Effector memory CD8-positive, alpha-beta T cell (primary cell): ENCODE measurements around the gene GLIS1.
A peak's percentile ranks its signal among the peaks of the same experiment; 100 is the strongest.
"Not testable (repeated sequence)": the region's sequence is repeated elsewhere in the genome, so short reads cannot be mapped to it uniquely, and the experiment has no call there.

Experiments
- ATAC-seq: fragments of 150-1000 bp; cut with Tn5 transposase; replicated peaks from 2 replicates; pipeline ENCODE4 v1.10.0; 2021; ENCODE audit warnings: mild to moderate bottlenecking, moderate library complexity
- DNase-seq, 3 experiments: peaks; one replicate each; pipeline ENCODE4 v3.0.0; 2021
- H3K27ac Mint-ChIP-seq, 2 donors: one replicate each; pipeline ENCODE4 v1.8.0; 2022; ENCODE audit warnings: mild to moderate bottlenecking in 2 of 2, mixed read lengths in 2 of 2, moderate library complexity in 2 of 2
- H3K27me3 Mint-ChIP-seq, 2 donors: one replicate each; pipeline ENCODE4 v1.8.0; 2022; ENCODE audit warnings: mixed read lengths in 2 of 2
- H3K36me3 Mint-ChIP-seq: one replicate; pipeline ENCODE4 v1.8.0; 2022; ENCODE audit warnings: mild to moderate bottlenecking, moderate library complexity, mixed read lengths; ENCODE audit not compliant: insufficient read depth
- H3K4me1 Mint-ChIP-seq, 2 donors: one replicate each; pipeline ENCODE4 v1.8.0; 2022; ENCODE audit warnings: low read depth in 2 of 2, mixed read lengths in 2 of 2
- H3K4me3 Mint-ChIP-seq, 2 donors: one replicate each; pipeline ENCODE4 v1.8.0; 2022; ENCODE audit warnings: mild to moderate bottlenecking in 2 of 2, mixed read lengths in 2 of 2, moderate library complexity in 2 of 2
- H3K9me3 Mint-ChIP-seq, 2 donors: one replicate each; pipeline ENCODE4 v1.8.0; 2022; ENCODE audit warnings: mixed read lengths in 2 of 2

Gene GLIS1

DNA sequence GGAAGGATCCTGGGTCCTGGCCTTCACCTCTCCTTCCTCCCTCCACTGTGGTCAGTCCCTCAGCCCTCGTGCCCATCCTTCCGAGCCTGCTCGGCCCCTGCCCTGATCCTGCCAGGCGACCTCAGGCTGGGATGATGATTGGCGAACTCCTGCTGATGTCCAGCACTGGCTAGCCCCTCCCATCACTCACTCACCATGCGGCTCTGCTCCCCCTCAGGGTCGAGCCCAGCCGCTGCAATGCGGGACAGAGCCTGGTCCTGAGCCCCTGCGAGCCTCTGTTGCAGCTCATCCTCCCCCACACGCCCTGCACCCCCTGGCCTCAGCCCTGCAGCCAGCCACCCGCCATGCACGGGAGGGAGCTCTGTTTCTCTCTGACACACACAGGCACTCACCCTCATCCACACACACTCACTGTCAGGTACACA lies 179.6 kb downstream of the GLIS1 start:
- DNase-seq, result no peak
- ATAC-seq, result no peak
- H3K4me3 Mint-ChIP-seq, result no peak overlapping the region
- peaks cover 13 to 15% of the 10 kb centered on the region in 2 donors for H3K4me1 Mint-ChIP-seq
- peaks cover 0 to 23% of the 10 kb centered on the region in 2 donors for H3K27me3 Mint-ChIP-seq
- no peaks in the 10 kb centered on the region for H3K9me3 Mint-ChIP-seq
- H3K36me3 Mint-ChIP-seq, result no peaks in the 10 kb centered on the region
- H3K27ac Mint-ChIP-seq, result no peak overlapping the region

DNA sequence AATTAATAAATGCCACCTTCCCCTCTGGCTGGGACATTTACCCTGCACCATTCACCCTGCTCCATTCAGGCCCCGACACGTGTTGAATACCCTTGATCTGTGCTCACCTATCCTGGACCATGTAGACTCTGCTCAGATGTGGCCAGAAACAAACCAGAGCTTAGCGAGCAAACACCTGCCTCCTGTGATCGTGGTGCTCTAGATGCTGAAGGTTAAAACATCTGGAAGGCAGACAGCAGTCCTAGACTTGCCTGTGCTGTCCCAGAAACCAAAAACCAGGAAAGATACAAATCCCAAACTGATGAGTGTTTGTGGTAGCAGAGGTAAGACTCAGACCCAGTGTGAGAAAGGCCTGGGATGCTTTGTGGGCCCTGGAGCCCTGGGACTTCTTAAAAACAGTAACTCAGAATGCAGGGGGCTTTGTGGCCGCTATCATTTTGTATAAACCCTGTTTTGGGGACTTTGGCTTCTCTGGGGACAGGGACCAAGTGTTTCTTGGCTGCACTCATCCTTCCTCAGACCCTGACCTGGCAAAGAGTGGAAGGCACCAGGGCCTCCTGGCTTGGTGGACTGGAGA lies 180.1 kb downstream of the GLIS1 start:
- DNase-seq (no peak), ATAC-seq (no peak)
- H3K36me3 Mint-ChIP-seq, result no peaks in the 10 kb centered on the region
- H3K27ac Mint-ChIP-seq, result no peak overlapping the region
- H3K9me3 Mint-ChIP-seq, result no peaks in the 10 kb centered on the region
- H3K4me1 Mint-ChIP-seq, result peaks cover 16 to 18% of the 10 kb centered on the region in 2 donors
- no peak overlapping the region for H3K4me3 Mint-ChIP-seq
- H3K27me3 Mint-ChIP-seq, result peaks cover 0 to 22% of the 10 kb centered on the region in 2 donors

DNA sequence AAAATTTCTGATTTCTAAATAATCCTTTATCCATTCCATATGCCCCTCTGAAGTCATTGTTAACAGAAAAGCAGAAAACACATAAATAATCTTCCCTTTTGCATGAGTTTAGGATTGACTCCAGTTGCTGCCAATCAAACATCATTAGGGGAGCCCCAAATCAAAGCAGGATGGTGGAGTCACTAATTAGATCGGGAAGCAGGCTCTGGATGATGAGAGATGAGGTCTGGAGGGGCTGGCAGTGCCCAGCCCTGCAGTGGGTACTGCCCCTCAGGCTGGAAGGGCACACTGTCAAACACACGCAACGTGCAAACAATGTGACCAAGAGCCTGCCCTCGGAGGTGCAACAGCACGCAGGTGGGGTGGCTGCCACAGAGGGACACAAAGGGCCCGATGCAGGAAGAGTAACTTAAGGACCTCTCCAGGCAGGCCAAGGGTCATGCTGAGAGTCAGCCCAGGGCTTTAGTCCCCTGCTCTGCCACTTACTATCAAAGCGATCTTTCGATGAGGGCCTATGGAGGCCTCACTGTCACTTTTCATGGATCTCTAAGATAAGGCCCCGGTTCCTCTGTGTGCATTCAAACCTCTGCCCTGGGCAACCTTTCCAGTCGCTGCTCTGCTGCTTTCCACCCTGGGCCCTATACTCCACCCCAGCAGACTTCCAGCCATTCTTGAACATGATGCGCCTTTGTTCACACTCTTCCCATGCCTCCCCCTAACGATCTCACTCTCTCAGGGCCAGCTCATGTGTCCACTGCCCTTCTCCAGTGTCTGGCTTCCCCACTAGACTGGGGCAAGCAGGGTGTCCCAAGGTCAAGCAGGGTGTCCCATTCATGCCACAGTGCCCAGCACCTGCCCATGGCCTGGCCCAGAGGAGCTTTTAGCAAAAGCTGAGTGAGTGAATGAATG lies 180.9 kb downstream of the GLIS1 start:
- Mint-ChIP-seq H3K9me3 (no peaks in the 10 kb centered on the region), H3K4me1 (peaks cover 20 to 21% of the 10 kb centered on the region in 2 donors), H3K36me3 (peaks cover 3% of the 10 kb centered on the region), H3K27ac (no peak overlapping the region), H3K4me3 (no peak overlapping the region), H3K27me3 (peaks cover 0 to 21% of the 10 kb centered on the region in 2 donors)
- ATAC-seq, result no peak
- DNase-seq, result no peak

DNA sequence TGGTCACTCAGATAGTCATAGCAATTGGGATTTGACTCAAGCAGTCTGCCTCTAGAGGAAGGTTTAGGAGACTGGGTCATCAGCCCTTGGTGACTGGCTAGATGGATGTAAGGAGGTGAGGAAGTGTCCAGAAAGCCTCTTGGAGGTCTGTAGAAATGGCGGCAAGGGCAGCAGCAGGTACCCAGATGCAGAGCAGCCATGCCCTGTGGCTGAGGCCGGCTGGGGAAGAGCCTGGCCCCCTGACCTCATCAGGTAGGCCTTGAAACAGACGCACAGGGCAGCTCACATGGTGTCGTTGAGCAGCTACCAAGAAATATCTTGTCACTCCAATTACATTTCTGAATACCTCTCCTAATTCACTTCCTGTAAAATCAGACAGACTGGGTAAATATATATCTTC lies 181.6 kb downstream of the GLIS1 start:
- Mint-ChIP-seq H3K27ac (no peak overlapping the region), H3K36me3 (peaks cover 3% of the 10 kb centered on the region), H3K4me1 (peaks cover 15% of the 10 kb centered on the region in 2 donors), H3K4me3 (no peak overlapping the region), H3K27me3 (peaks cover 0 to 15% of the 10 kb centered on the region in 2 donors), H3K9me3 (no peaks in the 10 kb centered on the region)
- DNase-seq (no peak), ATAC-seq (no peak)

DNA sequence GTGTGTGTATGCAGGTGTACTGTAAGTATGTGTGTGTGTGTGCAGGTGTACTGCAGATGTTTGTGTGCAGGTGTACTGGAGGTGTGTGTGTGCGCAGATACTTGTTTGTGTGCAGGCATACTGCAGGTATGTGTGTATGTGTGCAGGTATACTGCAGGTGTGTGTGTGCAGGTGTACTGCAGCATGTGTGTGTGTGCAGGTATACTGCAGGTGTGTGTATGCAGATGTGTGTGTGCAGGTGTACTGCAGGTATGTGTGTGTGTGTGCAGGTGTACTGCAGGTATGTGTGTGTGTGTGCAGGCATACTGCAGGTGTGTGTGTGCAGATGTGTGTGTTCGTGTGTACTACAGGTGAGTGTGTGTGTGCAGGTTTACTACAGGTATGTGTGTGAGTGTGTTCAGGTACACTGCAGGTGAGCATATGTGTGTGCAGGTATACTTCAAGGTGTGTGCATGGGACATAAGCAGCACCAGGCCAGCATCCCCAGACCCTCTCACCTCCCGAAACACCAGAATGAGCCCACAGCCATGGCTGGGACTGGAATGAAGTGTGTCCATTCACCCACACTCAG lies 182.2 kb downstream of the GLIS1 start:
- H3K4me3 Mint-ChIP-seq, result no peak overlapping the region
- H3K27ac Mint-ChIP-seq, result no peak overlapping the region
- peaks cover 0 to 14% of the 10 kb centered on the region in 2 donors for H3K27me3 Mint-ChIP-seq
- no peak for ATAC-seq
- H3K4me1 Mint-ChIP-seq, result peaks cover 9% of the 10 kb centered on the region in 2 donors
- H3K9me3 Mint-ChIP-seq, result no peaks in the 10 kb centered on the region
- no peak for DNase-seq
- peaks cover 3% of the 10 kb centered on the region for H3K36me3 Mint-ChIP-seq

DNA sequence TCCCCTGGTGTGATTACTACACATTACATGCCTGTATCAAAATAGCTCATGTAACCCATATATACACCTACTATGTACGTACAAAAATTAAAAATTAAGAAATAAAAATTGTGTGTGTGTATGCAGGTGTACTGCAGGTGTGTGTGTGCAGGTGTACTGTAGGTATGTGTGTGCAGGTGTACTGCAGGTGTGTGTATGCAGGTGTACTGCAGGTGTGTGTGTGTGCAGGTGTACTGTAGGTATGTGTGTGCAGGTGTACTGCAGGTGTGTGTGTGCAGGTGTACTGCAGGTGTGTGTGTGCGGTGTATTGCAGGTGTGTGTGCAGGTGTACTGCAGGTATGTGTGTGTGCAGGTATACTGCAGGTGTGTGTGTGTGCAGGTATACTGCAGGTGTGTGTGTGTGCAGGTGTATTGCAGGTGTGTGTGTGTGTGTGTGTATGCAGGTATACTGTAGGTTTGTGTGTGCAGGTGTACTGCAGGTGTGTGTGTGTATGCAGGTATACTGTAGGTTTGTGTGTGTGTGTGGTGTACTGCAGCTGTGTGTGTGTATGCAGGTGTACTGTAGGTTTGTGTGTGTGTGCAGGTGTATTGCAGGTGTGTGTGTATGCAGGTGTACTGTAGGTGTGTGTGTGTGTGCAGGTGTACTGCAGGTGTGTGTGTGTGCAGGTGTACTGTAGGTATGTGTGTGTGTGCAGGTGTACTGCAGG lies 183.2 kb downstream of the GLIS1 start:
- H3K4me3 Mint-ChIP-seq, ATAC-seq, H3K4me1 Mint-ChIP-seq, DNase-seq, H3K27ac Mint-ChIP-seq, H3K36me3 Mint-ChIP-seq, H3K9me3 Mint-ChIP-seq: not testable (repeated sequence)
- H3K27me3 Mint-ChIP-seq, result peaks cover 0 to 17% of the 10 kb centered on the region in 2 donors

DNA sequence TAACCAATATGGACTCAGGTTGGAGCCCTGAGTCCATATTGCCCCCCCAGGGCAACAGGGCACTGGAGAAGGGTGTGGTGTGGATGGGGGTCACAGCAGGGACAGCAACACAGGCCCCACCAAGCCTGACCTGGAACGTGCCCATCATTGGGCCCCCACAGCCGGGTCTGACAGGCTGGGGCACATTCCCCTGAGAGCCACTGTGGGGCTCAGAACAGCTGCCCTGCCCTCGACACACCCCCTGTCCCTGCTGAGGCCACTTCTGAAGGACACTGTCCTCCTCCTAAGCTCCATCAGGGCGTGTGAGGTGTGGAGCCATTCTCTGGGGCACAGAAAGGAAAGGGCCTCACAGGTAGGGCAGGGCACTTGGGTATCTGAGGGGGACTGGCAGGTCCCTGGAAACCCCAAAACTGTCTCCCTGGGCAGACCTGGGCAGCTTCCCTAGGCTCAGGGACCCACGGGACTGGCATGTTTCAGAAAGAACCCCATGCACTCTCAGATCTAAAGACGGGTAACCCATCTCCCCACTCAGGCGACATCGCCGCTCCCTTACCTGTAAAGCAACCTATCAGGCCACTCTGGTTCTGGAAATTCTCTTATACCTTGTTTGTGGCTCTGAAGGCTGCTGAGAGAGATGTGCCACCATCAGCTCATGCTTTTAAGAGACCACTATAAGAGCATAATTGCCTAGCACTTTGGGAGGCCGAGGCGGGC lies 184.2 kb downstream of the GLIS1 start:
- H3K36me3 Mint-ChIP-seq, result peaks cover 3% of the 10 kb centered on the region
- peak overlapping the region; percentile 62 to 82 for H3K27ac Mint-ChIP-seq
- peaks cover 0 to 17% of the 10 kb centered on the region in 2 donors for H3K27me3 Mint-ChIP-seq
- H3K4me3 Mint-ChIP-seq, result no peak overlapping the region
- ATAC-seq (no peak), DNase-seq (no peak)
- no peaks in the 10 kb centered on the region for H3K9me3 Mint-ChIP-seq
- H3K4me1 Mint-ChIP-seq, result peaks cover 8 to 9% of the 10 kb centered on the region in 2 donors

DNA sequence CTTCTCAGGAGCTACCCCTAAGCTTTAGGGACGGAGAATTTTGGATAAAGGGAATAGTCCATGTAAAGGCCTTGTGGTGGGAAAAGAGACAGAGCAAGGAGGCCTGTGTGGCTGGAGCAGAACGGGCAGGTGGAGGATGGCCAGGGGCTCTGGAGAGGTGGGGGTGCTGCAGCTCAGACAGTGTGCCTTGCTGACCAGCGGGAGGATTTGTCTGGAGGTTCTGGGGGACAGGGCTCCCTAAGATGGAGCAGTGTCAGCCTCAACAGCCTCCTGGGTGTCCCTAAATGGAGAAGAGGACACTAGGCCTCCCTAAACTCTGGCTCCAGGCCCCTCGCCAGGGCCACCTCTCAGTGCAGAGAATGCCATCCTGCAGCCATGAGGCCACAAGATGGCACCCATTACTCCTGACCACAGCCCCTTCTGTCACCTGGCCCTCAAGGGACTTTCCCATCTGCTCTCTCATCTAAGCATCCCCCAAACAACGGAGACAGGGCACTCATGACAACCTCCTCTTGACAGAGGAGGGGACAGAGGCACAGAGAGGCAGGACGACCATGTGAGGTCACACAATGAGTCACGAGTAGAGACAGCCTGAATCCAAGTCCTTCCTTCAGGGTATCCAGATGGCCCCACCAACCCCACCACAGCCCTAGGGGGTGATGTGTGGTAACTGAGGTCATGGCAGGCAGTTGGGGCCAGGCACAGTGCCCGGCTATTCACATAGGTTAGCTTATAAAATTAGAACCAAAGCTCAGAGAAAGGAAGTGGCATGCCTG lies 185.0 kb downstream of the GLIS1 start:
- Mint-ChIP-seq H3K27ac (peak overlapping the region; percentile 62 to 82), H3K27me3 (peaks cover 0 to 17% of the 10 kb centered on the region in 2 donors), H3K4me1 (peaks cover 8 to 9% of the 10 kb centered on the region in 2 donors), H3K36me3 (peaks cover 3% of the 10 kb centered on the region), H3K9me3 (no peaks in the 10 kb centered on the region), H3K4me3 (no peak overlapping the region)
- ATAC-seq, result peak; percentile 91
- DNase-seq, result peak in 1 of 3 experiments; percentile 14

DNA sequence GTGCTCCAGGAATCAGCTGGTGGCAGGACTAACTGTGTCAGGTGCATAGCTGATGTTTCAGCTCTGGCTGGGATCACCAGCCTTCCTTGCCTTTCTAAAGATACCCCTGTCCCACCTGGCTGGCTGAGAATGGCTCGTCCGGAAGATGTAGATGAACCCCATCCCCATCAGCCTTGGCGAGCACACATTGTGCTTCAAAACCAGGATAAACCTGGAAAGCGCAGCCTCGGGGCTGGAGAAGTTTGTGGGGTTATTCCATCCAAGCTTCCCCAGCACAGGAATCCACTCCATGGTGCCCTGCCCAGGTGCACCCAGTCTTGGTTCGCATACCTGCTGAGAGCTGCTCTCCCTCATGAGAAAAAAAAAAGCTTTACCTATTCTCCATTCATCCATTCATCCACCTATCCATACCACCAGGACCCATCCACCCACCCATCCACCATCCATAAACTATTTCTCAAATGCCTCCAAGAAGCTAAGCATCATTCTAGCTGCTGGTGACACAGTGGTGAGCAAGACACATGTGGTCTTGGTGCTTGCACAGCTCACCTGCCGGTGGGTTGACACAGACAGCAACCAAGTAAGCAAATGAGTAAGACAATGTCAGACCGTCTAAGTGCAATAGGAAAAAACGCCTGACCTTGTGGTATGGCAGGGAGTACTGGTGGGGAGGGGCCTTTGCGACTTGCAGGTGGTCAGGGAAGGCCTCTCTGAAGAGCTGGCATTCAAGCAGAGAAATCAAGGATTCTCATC lies 185.8 kb downstream of the GLIS1 start:
- H3K27me3 Mint-ChIP-seq, result peaks cover 0 to 17% of the 10 kb centered on the region in 2 donors
- H3K4me3 Mint-ChIP-seq, result no peak overlapping the region
- ATAC-seq, result no peak
- peaks cover 3% of the 10 kb centered on the region for H3K36me3 Mint-ChIP-seq
- peak overlapping the region; percentile 47 to 55 for H3K27ac Mint-ChIP-seq
- no peak for DNase-seq
- H3K9me3 Mint-ChIP-seq, result no peaks in the 10 kb centered on the region
- peaks cover 8 to 9% of the 10 kb centered on the region in 2 donors for H3K4me1 Mint-ChIP-seq

DNA sequence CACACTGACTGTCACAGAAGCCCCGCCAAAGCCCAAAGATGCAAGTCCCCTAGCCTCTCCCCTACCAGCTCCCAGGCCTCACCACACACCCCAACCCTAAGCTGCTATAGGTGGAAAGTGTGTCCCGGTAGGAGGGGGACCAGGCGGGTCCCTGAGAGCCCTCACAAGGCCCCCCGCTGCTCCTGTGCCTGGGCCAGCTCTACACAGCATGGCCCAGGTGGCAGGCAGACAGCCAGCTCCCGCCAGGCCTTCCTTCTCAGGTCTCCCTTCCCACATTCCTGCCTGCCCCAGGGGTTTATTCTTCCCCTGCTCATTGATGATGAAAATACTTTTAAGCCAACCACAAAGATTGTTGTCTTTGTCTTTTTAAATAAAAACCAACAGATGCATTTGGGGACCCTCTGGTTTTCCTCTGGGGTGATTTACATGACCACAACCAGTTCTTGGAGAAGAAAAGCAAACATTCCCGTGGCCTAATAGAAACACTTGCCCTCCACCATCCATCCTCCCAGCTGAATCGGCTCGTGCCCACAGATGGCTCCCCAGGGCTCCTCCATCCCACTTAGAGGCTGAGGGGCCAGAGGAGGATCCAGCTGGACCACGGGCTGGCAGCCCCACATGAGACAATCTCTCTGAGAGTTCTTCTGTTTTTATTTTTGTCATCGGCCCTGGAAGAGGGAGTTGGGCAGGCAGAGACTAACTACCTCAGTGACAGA lies 186.7 kb downstream of the GLIS1 start:
- Mint-ChIP-seq H3K4me1 (peaks cover 8 to 9% of the 10 kb centered on the region in 2 donors), H3K4me3 (no peak overlapping the region), H3K27ac (peak overlapping the region in 1 of 2 donors; percentile 55), H3K27me3 (peaks cover 0 to 17% of the 10 kb centered on the region in 2 donors), H3K9me3 (no peaks in the 10 kb centered on the region), H3K36me3 (peaks cover 3% of the 10 kb centered on the region)
- ATAC-seq (no peak), DNase-seq (no peak)

DNA sequence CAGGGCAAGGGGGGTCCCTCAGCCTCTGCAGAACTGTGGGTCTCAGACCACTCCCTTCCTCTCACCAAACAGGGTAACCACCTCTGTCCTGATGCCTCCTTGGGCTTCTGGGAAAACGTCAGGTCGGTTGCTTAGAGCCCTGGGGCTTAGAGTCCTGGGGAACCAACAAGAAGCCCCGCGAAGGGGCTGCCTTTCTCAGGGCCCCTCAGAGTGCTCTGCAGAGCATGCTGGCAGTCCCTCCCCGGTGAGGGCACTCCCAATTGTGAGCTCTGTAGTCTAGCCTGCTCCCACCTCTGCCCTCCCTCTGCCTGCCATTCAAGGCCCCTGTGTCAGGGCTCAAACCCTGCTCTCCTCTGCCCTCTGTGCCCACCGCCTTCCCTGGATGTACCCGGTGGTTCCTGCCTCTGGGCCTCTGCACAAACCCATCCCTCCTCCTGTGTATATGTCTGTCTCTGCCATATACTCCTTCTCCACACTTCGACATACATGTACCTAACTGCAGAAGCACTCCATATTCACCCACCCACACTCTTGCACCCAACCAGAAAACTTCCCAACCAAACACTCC lies 187.5 kb downstream of the GLIS1 start:
- Mint-ChIP-seq H3K4me1 (peaks cover 8 to 9% of the 10 kb centered on the region in 2 donors), H3K27me3 (peaks cover 0 to 23% of the 10 kb centered on the region in 2 donors), H3K9me3 (no peaks in the 10 kb centered on the region), H3K27ac (no peak overlapping the region), H3K36me3 (peaks cover 3% of the 10 kb centered on the region), H3K4me3 (no peak overlapping the region)
- ATAC-seq (no peak), DNase-seq (no peak)
